Measurements from ENCODE around the gene AGAP4. TPM values are rescaled to one million over a fixed set of nuclear protein-coding genes. Genes with fewer than 3 reads are reported as not detected.

AGAP4 gene
- total RNA-seq: 4.2 and 9.2 TPM in 2 replicates

GRCh38 chr10:45847400-45847799 is at the start of gene AGAP4:
TSS of gene AGAP4 (minus strand) at chr10:45847500. CDS start at chr10:45847347, 153 bp downstream.

Small RNA genes lying within 50 kb of the gene (small RNA-seq; reads per million reads assigned to genes)
- not detected for gene AC012044.1
- not detected for gene RNA5SP310

Other genes with a start within 250 kb of the AGAP4 start
- 3.9 and 5.9 TPM in 2 replicates for gene ZFAND4, start 174.7 kb downstream of the AGAP4 start, total RNA-seq
- 40.1 and 41.5 TPM in 2 replicates for gene WASHC2C, start 120.2 kb downstream of the AGAP4 start, total RNA-seq
- 65.7 and 82.0 TPM in 2 replicates for gene TIMM23, start 125.0 kb upstream of the AGAP4 start, total RNA-seq
- 259 and 263 TPM in 2 replicates for gene NCOA4, start 183.1 kb upstream of the AGAP4 start, total RNA-seq
- not detected in 2 replicates for gene MSMB, start 198.8 kb upstream of the AGAP4 start, total RNA-seq